Endometrial microvascular endothelial cells (primary cell): Measurements from ENCODE around the gene PTOV1. TPM values are rescaled to one million over a fixed set of nuclear protein-coding genes. Genes with fewer than 3 reads are reported as not detected.

Experiments
- in situ Hi-C: cut with HindIII; loops from 2 replicates; pipeline ENCODE4 v1.10.0; 2017; ENCODE audit warnings: low sequenced_read_pairs, low pct_unique_long_range_greater_than_20kb; ENCODE audit errors: inconsistent ontology term
- total RNA-seq: library from RNA; depleted of rRNA; stranded (reverse); fragments of >200 nt; gene quantifications from one replicate; pipeline ENCODE4 v1.2.3, GENCODE V29; 2015; ENCODE audit errors: inconsistent ontology term

Gene PTOV1
- total RNA-seq, 1 donor from 2014 or later: 59.8 TPM

DNA sequence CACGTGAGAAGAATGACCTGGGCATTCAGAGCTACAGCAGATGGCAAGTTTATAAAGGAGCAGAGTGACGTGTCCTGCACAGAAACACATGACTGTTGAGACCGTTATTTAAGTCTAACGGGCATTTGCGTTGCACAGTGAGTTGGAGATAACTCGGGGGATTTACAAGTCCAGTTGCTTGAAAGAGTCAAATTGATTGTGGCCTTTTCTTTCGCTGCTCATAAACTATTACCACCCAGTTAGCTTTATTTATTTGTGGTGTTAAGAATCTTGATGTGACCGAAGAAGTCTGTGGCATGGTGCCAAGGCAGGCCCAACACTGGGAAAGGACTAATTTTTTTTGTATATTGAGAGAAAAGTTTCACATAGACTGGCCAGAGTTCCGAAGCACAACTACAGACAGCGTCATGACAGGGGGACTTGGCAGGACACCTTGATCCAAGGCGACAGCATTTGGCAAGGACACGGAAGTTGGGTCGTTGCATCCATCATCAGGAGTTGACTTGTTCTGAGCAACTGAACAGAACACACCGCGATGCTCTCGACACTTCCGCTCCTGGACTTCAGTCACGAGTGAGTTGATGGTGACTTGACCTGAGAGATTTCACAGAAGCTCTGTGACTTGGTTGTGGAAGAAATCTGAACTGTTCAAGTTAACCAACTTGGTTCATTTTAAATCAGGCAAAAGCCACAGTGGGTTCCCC is 11.9 kb upstream of the PTOV1 start:
- in situ Hi-C loops: no loop called here

DNA sequence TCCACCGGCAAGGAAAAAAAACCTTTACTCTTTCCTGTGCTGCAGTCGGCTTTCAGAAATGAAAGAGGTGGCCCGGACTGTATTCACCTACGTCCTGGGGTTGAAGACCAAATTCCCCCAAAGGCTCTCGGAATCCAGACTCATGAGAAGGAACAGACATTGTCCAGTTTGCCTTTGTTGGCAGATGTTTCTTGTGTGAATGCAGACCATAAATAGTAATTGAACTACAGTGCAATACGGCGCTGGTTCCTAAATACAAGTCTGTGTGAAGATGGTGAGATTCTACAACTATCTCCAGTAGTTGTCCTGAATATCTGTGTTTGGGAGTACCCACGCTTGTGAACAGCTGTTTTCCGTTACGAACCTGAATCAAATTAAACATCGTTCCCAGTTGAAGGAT is 11.2 kb upstream of the PTOV1 start:
- in situ Hi-C loops: no loop called here

DNA sequence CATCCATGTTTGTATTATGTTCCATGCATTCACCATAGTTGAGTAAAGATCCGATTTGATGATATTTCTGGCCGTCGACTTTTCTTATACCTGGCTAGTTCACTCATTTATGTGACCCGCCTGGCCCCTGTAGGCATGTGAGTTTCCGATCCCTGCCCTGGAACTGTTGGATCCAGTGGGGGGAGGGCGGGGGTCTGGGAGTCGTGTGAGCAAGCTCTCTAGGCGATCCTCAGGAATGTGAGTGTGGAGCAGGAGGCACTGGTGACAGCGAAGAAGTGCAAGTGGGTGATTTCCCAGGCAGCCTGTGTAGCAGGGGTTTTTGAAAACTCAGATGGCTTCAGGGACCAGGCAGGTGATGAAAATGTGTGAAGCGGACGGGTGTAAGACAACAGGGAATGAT is 10.6 kb upstream of the PTOV1 start:
- in situ Hi-C loops: no loop called here

DNA sequence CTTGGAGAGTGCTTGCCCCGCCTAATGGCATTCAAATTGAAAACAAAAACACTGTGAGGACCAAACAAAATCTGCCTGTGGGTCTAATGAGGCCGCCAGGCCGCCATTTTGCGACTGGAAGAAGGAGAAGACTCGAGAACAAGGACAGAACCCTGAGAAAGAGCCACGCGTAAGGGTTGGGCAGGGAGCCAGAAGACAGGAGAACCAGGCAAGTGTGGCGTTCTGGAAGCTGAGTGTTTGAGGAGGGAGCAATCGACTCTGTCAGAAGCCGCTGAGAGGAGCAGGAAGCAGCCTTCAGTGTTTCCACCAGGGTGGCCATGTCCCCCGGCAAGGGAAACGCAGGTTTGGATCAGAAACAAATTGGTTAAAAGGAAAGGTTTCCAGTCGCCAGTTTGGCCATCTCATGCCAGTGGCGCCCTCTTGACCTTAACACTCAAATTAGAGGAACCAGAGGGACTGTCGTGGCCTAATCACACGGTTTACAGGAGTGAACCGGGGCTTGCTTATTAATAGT is 10.2 kb upstream of the PTOV1 start:
- in situ Hi-C loops: no loop called here

DNA sequence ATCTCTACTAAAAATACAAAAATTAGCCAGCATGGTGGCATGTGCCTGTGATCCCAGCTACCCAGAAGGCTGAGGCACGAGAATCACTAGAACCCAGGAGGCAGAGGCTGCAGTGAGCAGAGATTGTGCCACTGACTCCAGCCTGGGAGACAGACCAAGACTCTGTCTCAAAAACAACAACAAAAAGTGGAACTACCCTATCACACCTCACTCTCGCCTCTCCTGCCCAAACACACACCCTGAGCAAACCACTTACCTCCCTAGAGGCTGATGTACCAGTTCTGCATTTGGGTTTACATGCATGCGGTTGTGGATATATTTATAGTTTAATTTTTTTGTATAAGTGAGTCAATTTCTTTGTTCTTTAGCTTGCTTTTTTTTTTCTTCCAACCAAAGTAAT is 7.7 kb upstream of the PTOV1 start:
- in situ Hi-C loops: no loop called here

DNA sequence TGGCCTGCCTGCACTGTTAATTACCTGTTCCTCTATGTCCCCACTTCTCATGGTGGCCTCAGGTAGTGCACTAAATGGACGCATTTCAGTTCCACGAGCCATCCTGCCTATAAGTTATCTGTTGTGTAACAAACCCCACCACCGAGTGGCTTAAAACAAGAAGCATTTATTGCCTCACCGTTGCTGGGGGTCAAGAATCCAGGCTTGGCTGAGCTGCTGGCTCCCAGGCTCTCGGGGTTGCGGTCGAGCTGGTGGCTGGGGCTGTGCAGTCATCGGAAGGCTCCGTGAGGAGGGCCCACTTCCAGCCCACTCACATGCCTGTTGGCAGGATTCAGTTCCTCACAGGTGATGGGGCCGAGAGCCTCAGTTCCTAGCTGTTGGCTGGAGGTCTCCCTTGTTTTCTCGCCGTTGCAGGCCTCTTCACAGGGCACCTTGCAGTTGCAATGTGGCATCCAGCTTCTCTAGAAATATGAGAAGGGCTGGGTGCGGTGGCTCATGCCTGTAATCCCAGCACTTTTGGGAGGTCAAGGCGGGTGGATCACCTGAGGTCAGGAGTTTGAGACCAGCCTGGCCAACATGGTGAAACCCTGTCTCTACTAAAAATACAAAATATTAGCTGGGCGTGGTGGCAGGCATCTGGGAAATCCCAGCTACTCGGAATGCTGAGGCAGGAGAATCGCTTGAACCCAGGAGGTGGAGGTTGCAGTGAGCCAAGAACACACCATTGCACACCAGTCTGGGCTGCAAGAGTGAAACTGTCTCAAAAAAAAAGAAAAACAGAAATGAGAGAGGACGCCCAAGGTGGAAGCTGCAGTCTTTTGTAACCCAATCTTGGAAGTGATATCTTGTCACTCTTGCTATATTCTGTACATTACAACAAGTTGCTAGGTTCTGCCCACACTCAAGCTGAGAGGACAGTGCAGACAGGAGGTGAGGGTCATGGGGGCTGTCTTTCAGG is 6.5 kb upstream of the PTOV1 start:
- in situ Hi-C loops: no loop called here

DNA sequence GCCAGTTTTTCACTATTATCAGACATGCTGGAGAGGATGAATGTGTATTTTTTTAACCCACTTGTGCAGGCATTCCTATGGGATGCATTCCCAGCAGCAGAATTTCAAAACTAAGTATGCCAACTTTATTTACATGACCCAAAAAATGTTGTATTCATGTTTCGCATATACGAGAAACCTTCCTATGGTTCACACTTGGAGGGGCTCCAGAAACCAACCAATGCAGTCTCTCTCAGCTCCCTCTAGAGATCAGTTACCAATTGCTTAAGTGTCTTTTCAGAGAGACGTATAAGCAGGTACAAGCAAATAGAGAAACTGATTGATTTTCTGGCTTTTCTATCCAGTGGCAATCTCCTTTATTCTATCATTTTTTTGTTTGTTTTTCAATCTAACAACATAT is 5.5 kb upstream of the PTOV1 start:
- in situ Hi-C loops: no loop called here

DNA sequence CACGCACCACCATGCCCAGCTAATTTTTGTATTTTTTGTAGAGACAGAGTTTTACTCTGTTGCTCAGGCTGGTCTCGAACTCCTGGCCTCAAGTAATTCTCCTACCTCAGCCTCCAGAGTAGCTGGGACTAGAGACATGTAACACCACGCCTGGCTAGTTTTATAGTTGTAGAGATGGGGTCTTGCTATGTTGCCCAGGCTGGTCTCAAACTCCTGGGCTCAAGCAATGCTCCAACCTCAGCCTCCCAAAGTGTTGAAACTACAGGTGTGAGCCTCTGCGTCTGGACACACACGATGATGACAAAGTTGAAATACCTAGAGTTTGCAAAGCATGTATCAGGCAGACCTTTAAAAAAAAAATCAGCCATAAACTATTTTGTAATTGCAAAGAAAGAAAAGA is 4.6 kb upstream of the PTOV1 start:
- in situ Hi-C loops: no loop called here

DNA sequence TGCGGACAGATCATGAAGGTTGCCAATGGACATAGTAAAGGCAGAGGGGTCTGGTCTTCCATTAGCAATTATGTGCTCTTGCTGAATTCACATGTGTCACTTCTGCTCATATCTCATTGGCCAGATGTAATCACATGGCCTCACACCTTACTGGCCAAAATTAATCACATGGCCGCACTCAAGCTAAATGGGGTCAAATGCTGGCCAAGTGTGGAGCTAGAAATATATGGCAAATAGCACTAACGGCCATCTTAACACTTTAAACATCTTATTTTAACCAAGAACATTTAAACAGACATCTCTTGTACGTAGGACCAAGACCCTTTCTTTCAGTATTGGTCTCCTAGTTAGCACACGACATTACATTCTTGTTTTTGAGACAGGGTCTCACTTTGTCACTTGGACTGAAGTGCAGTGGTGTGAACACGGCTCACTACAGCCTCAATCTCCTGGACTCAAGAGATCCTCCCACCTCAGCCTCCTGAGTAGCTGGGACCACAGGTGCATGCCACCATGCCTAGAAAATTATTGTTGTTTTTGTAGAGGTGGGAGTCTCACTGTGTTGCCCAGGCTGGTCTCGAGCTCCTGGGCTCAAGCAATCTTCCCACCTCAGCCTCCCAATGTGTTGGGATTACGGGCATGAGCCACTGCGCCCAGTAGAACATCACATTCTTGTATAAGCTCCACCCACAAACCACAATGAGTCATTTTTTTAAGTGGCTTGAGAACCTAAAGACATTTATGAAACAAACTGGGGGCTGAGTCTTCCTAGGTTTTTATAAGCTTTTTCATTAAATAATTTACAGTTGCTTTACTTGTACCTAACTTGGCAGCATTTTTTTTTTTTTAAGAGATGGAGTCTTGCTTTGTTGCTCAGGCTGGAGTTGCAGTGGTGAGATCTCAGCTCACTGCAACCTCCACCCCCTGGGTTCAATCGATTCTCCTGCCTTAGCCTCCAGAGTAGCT is 2.9 kb upstream of the PTOV1 start:
- in situ Hi-C loops: no loop called here

DNA sequence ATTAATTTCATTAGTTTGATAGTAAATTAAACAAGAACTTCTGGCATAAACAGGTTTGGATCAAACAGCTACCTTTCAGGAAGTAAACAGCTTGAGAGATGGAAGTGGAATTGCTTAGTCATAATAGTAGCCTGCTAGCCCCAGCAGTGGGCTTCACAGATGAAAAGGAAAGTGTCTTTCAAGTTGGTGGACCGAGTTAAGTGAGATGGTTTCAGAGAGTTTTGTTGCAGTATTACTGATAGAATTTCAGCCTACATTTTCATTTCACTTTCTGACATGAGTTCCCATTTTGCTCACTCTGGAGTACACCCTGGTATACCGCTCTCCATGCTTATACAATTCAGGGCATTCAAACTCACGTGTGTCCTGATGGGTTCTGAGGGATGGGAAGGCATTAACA is 2.0 kb upstream of the PTOV1 start:
- in situ Hi-C loops: no loop called here

DNA sequence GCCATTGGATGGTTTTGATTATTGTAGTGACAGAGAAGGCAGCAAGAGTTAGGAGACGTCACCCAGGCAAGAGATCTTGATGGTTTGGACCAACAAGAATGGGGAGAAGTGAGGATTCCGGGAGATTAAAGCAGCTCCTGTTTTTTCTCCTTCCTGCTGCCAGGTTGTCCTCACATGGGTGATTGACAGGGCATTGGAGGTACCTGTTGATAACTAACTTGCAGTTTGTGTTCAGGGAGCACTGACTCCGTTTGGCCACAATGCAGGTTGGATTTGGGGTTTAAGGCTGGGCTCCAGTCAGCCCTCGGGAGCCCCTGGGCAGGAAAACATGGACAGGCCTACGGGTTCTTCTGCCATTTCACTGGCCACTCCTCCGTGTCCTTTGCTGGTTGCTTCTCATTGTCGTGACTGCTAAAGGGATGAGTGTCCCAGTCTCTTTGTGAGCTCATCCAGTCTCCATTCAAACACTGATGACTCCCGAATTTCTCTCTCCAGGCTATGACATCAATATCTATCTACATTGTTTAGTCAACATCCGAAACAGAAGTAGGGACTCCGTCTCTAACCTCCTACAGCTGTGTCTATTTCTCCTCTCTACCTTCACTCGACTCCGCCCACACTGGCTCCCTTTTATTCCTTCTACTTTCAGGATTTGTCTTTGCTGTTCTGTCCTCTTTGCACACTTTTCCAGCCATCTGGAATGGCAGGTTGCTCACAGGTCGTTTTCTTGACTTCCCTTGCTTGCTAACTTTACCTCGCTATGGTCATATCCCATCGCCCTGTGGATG is 1.3 kb upstream of the PTOV1 start:
- in situ Hi-C loops: no loop called here

DNA sequence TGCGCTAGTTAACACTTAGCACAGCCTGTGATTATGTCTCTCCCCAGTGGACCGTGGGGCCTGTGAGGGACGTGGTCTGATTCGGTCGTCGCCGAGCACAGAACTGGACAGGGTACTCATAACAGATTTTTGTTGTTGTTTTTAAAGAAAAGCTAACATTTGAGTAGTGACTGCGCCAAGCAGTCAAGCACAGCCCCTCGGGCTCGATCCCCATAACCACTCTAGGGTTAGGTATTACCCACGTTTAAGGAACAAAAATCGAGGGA is 805 bp upstream of the PTOV1 start:
- in situ Hi-C loops: no loop called here

DNA sequence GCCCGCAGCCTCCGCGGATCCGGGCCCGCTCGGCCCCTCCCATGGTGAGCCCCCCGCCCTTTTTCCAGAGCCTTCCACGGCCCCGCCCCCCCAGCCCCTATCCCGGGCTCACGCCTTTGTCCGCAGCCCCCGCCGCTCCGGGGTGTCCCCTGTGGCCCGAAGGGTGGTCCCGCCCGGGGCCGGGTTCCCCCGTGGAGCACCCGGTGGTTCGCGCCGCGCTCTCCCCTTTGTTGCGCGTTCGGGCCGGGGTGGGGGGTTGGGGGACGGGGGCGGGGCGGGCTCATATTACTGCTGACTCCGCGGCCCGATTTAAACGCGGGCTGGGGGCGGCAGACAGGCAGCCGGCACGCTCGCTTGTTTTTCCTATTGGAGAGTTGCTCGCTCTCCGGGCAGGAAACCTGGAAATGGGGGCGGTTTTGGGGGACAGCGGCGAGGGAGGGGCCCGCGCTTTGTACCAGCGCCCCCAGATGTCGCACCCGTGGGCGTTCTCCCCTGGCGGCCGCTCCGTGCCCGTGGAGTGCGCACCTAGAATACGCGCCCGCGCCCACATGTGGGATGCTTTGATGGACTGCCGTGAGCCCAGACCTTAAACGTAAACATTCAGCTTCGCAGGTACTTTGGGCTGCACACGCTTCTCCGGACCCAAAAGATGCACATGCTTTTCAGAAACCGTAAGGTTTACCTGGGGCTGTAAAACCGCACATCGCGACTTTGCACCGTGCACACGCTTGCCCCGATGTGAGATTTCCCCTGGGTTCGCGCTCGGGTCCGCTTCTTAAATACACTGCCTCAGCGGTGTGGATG is 699 bp downstream of the PTOV1 start:
- in situ Hi-C loops: no loop called here

DNA sequence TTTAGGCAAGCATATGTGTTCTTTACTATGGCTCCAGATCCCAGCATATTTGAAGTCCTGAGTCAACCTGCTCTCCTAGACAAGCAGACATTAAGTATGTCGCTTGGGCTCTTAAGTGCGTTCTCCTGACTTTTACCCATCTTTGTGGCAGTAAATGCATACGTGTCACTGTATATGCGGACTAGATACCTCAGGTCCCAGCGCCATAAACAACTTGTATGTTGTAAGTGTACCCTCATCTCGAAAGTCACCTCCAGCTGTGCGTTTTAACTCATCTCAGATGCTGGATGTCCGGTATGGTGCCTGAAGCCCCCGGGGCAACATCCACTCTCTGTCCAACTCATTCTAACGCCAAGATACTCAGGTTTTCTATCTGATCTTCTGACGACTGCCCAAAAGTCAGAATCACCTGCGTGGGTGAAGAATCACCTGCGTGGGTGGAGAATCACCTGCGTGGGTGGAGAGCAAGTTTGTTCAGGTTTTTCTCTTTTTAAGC is 1.7 kb downstream of the PTOV1 start:
- in situ Hi-C loops: no loop called here

DNA sequence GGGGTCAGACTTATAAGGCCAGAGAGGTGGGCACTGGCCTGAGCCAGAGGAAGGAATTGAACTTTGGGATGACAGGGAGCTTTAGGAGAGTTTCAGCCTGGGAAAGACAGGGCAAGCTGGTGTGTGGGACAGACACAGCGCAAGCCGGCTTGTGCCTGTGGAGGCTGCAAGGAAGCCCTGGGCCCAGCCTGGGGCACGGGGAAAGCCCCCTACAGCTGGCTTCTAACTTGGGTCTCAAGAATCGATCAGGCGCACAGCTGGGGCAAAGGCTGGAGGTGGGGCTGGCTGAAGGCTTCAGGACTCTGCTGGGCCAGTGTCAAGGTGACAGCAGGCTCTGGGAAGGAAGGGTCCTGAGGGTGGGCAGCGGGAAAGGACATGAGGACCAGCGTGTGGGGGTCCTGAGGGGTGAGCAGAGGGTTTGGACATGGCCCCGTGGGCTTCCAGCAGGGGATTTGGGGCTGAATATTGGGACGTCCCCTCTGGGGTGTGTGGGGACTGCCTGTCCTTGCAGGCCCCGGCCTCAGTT is 3.0 kb downstream of the PTOV1 start:
- in situ Hi-C loops: no loop called here

DNA sequence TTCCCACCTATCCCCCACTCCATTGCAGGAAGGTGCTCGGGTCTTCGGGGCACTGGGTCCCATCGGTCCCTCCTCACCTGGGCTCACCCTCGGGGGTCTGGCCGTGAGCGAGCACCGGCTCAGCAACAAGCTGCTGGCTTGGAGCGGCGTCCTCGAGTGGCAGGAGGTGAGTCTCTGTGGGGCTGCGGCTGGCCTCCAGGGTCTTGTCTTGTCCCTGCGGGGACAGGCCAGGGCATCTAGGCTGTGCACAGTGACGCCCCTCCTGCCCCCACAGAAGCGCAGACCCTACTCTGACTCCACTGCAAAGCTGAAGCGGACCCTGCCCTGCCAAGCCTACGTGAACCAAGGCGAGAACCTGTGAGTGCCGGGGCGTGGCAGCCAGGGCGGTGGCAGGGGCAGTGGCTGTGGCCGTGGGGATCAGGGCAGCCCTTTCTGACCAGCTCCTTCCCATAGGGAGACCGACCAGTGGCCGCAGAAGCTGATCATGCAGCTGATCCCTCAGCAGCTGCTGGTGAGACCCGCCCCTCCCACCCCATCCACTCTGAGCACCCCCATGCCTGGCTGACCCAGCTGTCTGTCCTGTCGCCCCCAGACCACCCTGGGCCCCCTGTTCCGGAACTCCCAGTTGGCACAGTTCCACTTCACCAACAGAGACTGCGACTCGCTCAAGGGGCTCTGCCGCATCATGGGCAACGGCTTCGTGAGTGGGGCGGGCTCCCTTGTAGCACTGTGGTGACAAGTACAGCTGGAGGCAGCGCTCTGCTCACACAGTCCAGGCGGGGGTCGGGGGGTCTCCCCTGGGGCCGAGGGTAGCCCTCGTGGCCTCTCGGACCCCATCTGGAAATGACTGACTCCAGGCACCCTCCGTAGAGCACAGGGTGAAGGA is 3.7 kb downstream of the PTOV1 start:
- in situ Hi-C loops: no loop called here
